ENCODE measurements around the gene DLGAP1. TPM values are rescaled to one million over a fixed set of nuclear protein-coding genes. Genes with fewer than 3 reads are reported as not detected.

The DLGAP1 gene
- total and polyA plus RNA-seq, 2 donors (not counting 1 experiment from before 2014, with no cell fraction given), result 0.07 to 0.61 TPM

GRCh38 chr18:3604498-3605408, 850.4 kb downstream of the DLGAP1 start:
- no peak overlapping the region for H3K27ac Mint-ChIP-seq
- WGBS (ENCODE audit: insufficient coverage), result 31% methylated on average over 10 of the region's 12 CpGs
- intact Hi-C loops (cut with micrococcal nuclease), result loop anchor here (1.0 to 5.0 kb wide), 2 partner anchors 9 to 427 kb away; no protein-coding TSS in a partner anchor
- H3K9ac ChIP-seq (ENCODE audit: low read length), result peak overlapping the region; percentile 63
- H3K4me1 Mint-ChIP-seq, result peaks cover 5% of the 10 kb centered on the region
- ChIA-PET CTCF (interaction anchor here (0.6 to 3.2 kb wide), 12 partner anchors 9 to 616 kb away, joined by 3 to 27 read pairs (median 6); no protein-coding TSS in a partner anchor), POLR2A (interaction anchor here (1.2 to 1.5 kb wide), 2 partner anchors 11 kb away, joined by 4 to 8 read pairs; no protein-coding TSS in a partner anchor)
- H3K27me3 Mint-ChIP-seq, result no peaks in the 10 kb centered on the region
- H3K27me3 ChIP-seq (replicated peaks in 1 of 4; ENCODE audit: control extremely low read depth in 1 of 4, control insufficient read depth in 3 of 4, insufficient read depth in 4 of 4, low read length in 3 of 4), result no peaks in the 10 kb centered on the region
- H3K4me3 Mint-ChIP-seq, result no peak overlapping the region
- peak overlapping the region; percentile 87 for H3K4me2 ChIP-seq (replicated peaks; ENCODE audit: low read depth, low read length, poor library complexity, severe bottlenecking)
- no peaks in the 10 kb centered on the region for H3K9me3 ChIP-seq (ENCODE audit: control extremely low read depth in 1 of 3, control insufficient read depth in 2 of 3, insufficient read depth in 1 of 3, low read length in 2 of 3)
- H2AFZ ChIP-seq (ENCODE audit: insufficient read depth, low read depth, low read length, poor library complexity, severe bottlenecking), result peak overlapping the region; percentile 72
- ATAC-seq (ENCODE audit: low read depth) (peak; percentile 68), DNase-seq (peak; percentile 52)
- H3K9me3 Mint-ChIP-seq (ENCODE audit: insufficient read depth), result no peaks in the 10 kb centered on the region
- peaks cover 4% of the 10 kb centered on the region for H3K79me2 ChIP-seq (ENCODE audit: control insufficient read depth, insufficient read depth, low read length)
- H3K4me3 ChIP-seq (ENCODE audit: control extremely low read depth in 1 of 5, extremely low read depth in 1 of 5, insufficient read depth in 1 of 5, low read depth in 2 of 5, low read length in 4 of 5), result peak overlapping the region; percentile 4 to 81 (median 53)
- no peak for TF ChIP-seq CTCF (IDR thresholded peaks at IDR 0.05)
- no peak for TF ChIP-seq EZH2 (IDR thresholded peaks at IDR 0.05; ENCODE audit: borderline replicate concordance, insufficient read depth, low read depth, low read length, poor library complexity, severe bottlenecking)
- peaks cover 36 to 38% of the 10 kb centered on the region in 2 donors for H3K4me1 ChIP-seq (ENCODE audit: control insufficient read depth in 2 of 2, insufficient read depth in 2 of 2, low read length in 2 of 2)
- no peaks in the 10 kb centered on the region for H3K36me3 ChIP-seq (replicated peaks in 1 of 2; ENCODE audit: control extremely low read depth in 1 of 2, control insufficient read depth in 1 of 2, extremely low read depth in 1 of 2, insufficient read depth in 2 of 2, low read length in 1 of 2)
- peak overlapping the region; percentile 16 to 21 for H3K27ac ChIP-seq (ENCODE audit: low read length in 2 of 2)
- no peaks in the 10 kb centered on the region for H4K20me1 ChIP-seq (ENCODE audit: control insufficient read depth, insufficient read depth, low read length, poor library complexity, severe bottlenecking)

GRCh38 chr18:3604235-3604497, 850.9 kb downstream of the DLGAP1 start:
- H3K4me1 ChIP-seq (ENCODE audit: control insufficient read depth in 2 of 2, insufficient read depth in 2 of 2, low read length in 2 of 2), result peaks cover 36 to 38% of the 10 kb centered on the region in 2 donors

More at GRCh38 chr18:3604235-3604497, 850.9 kb downstream of the DLGAP1 start:
- no peaks in the 10 kb centered on the region for H3K9me3 Mint-ChIP-seq (ENCODE audit: insufficient read depth)
- Histone ChIP-seq H3K9ac (ENCODE audit: low read length) (peak overlapping the region; percentile 63), H3K4me2 (replicated peaks; ENCODE audit: low read depth, low read length, poor library complexity, severe bottlenecking) (peak overlapping the region; percentile 87), H3K4me3 (ENCODE audit: control extremely low read depth in 1 of 5, extremely low read depth in 1 of 5, insufficient read depth in 1 of 5, low read depth in 2 of 5, low read length in 4 of 5) (peak overlapping the region in 3 of 5 experiments; percentile 35 to 70 (median 53)), H3K27ac (ENCODE audit: low read length in 2 of 2) (no peak overlapping the region), H3K79me2 (ENCODE audit: control insufficient read depth, insufficient read depth, low read length) (peaks cover 4% of the 10 kb centered on the region), H2AFZ (ENCODE audit: insufficient read depth, low read depth, low read length, poor library complexity, severe bottlenecking) (peak overlapping the region; percentile 72), H3K9me3 (ENCODE audit: control extremely low read depth in 1 of 3, control insufficient read depth in 2 of 3, insufficient read depth in 1 of 3, low read length in 2 of 3) (no peaks in the 10 kb centered on the region), H3K36me3 (replicated peaks in 1 of 2; ENCODE audit: control extremely low read depth in 1 of 2, control insufficient read depth in 1 of 2, extremely low read depth in 1 of 2, insufficient read depth in 2 of 2, low read length in 1 of 2) (no peaks in the 10 kb centered on the region), H4K20me1 (ENCODE audit: control insufficient read depth, insufficient read depth, low read length, poor library complexity, severe bottlenecking) (no peaks in the 10 kb centered on the region), H3K27me3 (replicated peaks in 1 of 4; ENCODE audit: control extremely low read depth in 1 of 4, control insufficient read depth in 3 of 4, insufficient read depth in 4 of 4, low read length in 3 of 4) (no peaks in the 10 kb centered on the region)
- no peaks in the 10 kb centered on the region for H3K27me3 Mint-ChIP-seq
- ChIA-PET POLR2A (interaction anchor here (1.1 to 1.5 kb wide), 2 partner anchors 10 to 156 kb away, joined by 4 to 8 read pairs; no protein-coding TSS in a partner anchor), CTCF (interaction anchor here (0.6 to 3.2 kb wide), 7 partner anchors 10 to 615 kb away, joined by 3 to 26 read pairs (median 13); no protein-coding TSS in a partner anchor)
- DNase-seq (no peak), ATAC-seq (ENCODE audit: low read depth) (no peak)
- 17% methylated on average over 1 of the region's 4 CpGs for WGBS (ENCODE audit: insufficient coverage)
- no peak for TF ChIP-seq EZH2 (IDR thresholded peaks at IDR 0.05; ENCODE audit: borderline replicate concordance, insufficient read depth, low read depth, low read length, poor library complexity, severe bottlenecking)
- TF ChIP-seq CTCF (IDR thresholded peaks at IDR 0.05), result no peak
- H3K4me3 Mint-ChIP-seq, result no peak overlapping the region
- peaks cover 5% of the 10 kb centered on the region for H3K4me1 Mint-ChIP-seq
- H3K27ac Mint-ChIP-seq, result no peak overlapping the region
- intact Hi-C loops (cut with micrococcal nuclease), result loop anchor here (1.0 to 5.0 kb wide), 2 partner anchors 9 to 427 kb away; no protein-coding TSS in a partner anchor
